GM13977 (cell line): ENCODE data around the gene HM13.

Experiments
- DNase-seq: peaks from one replicate; pipeline ENCODE4 v3.0.0; 2012; ENCODE audit warnings: low spot score
- CTCF ChIP-seq: IDR thresholded peaks from 2 replicates; pipeline ENCODE4 v1.5.1; 2012; ENCODE audit warnings: mild to moderate bottlenecking, control low read depth; ENCODE audit not compliant: insufficient read depth; ENCODE audit errors: extremely low read depth, missing control alignments
- in situ Hi-C: fragments of 300-500 bp; cut with MboI; formaldehyde crosslinking; loops from one replicate; pipeline ENCODE4 v1.12.0; 2022; ENCODE audit warnings: low sequenced_read_pairs, low pct_unique_long_range_greater_than_20kb, mixed read lengths, inconsistent platforms; ENCODE audit not compliant: unreplicated experiment

The HM13 gene

DNA sequence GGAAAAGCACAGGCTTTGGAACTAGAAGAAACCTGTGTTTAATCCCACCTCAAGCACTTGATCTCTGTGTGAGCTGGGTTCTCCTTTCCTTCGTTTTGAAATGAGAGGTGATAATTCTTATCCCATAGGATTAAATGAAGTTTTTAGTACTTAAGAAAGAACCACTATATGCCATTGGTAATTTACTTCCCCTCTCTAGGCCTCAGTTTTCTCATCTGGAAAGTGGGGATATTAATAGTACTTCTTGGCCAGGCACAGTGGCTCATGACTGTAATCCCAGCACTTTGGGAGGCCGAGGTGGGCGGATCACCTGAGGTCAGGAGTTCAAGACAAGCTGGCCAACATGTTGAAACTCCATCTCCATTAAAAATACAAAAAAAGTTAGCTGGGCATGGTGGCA lies 25.1 kb upstream of the HM13 start:
- no peak for DNase-seq
- TF ChIP-seq CTCF = no peak
- in situ Hi-C loops = no loop called here

DNA sequence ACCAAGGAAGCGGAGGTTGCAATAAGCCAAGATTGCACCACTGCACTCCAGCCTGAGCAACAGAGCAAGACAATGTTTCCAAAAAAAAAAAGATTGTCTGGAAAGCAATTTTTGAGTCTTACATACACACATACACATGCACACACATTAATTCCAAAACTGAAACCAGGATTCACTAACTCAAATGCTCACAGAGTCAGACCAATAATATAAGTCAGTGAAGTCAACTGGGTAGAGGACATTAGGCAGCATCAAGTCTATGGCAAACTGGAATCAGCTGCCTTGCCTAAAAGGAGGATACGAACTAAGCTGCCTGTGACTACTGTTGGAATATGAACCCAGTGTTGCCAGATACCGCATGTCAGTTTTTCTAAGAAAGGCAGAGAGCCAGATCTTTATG lies 23.5 kb upstream of the HM13 start:
- no peak for DNase-seq
- in situ Hi-C loops = no loop called here
- no peak for TF ChIP-seq CTCF

- DNase-seq = no peak
- TF ChIP-seq CTCF = no peak
- in situ Hi-C loops = no loop called here
These were observed 20.1 kb upstream of the HM13 start for GRCh38 chr20:31494131-31494530.

DNA sequence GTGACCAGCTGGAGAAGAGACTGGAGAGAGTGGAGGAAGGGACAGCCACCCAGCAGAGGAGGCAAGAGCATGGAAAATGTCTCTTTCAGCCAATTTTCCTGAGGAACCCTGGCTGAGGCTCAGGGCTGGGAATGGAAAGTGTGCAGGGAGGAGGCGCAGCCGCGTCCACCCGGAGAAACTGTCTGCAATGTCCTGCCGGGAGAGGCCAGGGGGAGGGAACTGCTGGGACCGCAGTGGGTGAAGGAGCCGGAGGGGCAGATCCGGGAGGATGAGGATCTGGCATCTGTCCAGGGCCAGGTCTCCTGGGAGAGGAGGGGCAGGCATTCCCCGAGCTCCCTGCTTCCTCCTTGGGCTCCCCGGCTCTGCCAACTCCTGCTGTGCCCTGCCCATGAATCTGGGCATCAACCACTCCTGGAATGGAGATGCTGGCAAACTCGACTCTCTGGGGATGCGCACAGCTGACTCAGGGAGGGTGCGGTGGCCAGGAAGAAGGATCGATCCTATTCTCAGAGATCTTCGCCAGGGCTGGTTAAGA lies 17.4 kb upstream of the HM13 start:
- TF ChIP-seq CTCF = no peak
- in situ Hi-C loops = no loop called here
- DNase-seq = no peak

DNA sequence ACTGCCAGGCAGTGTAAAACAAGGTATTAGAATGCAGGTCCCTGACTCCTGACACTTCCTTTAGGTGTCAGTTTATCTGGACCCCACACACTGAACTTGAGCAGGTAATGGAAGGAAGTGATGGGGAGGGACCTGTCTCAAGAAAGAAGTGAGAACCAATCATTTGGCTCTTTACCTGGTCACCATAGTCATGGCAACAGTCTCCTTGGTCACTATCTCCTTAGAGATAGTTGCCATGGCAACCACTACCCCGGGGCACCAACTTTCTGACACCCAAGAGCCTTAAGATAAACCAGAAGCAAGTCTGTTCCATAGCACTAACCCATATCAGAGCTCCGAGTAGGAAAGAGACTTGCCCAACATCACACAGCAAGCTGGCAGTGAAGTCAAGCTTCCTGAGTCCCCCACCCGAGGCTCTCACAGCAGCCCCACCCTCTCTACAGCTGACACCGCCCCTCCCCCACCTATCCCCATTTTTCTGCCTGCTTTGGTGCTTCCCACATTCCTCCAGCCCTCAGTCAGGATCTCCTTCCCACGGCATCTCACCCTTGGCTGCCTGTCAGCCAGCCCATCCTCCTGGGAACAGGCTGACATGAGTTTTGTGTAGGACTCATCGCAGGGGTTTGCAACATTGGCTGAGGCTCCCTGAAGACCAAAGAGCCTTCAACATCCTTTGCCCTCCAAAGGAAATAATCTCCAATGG lies 16.3 kb upstream of the HM13 start:
- no peak for TF ChIP-seq CTCF
- in situ Hi-C loops = no loop called here
- DNase-seq = no peak

GRCh38 chr20:31500527-31500926 lies 13.7 kb upstream of the HM13 start:
- TF ChIP-seq CTCF = no peak
- in situ Hi-C loops = loop anchor here (10.0 kb wide), 1 partner anchor 46 kb away; no protein-coding TSS in a partner anchor
- no peak for DNase-seq
